HG03139 (cell line): ENCODE measurements around the gene CCDC15.
"Not testable (repeated sequence)": the region's sequence is repeated elsewhere in the genome, so short reads cannot be mapped to it uniquely, and the experiment has no call there.

ENCODE experiments used
- ATAC-seq: cut with Tn5 transposase; IDR thresholded peaks from one replicate; pipeline ENCODE4 v1.9.1; 2021; ENCODE audit not compliant: unreplicated experiment

The CCDC15 gene

GRCh38 chr11:124984512-124984854 lies 30.5 kb downstream of the CCDC15 start:
- no peak for ATAC-seq

GRCh38 chr11:124987096-124987495 lies 33.1 kb downstream of the CCDC15 start:
- ATAC-seq = no peak

GRCh38 chr11:124988063-124988462 lies 34.1 kb downstream of the CCDC15 start:
- ATAC-seq = no peak

- ATAC-seq = no peak
Observed at GRCh38 chr11:125001079-125001778, 47.2 kb downstream of the CCDC15 start.

GRCh38 chr11:125001849-125002248 lies 47.8 kb downstream of the CCDC15 start:
- no peak for ATAC-seq

- ATAC-seq = no peak
Observed at GRCh38 chr11:125005491-125005890, 51.5 kb downstream of the CCDC15 start.

- ATAC-seq = no peak
Observed at GRCh38 chr11:125016413-125016812, 62.4 kb downstream of the CCDC15 start.

GRCh38 chr11:125020342-125020741 lies 66.3 kb downstream of the CCDC15 start:
- no peak for ATAC-seq

- ATAC-seq = no peak
Observed at GRCh38 chr11:125022551-125022950, 68.5 kb downstream of the CCDC15 start.

- ATAC-seq = no peak
Observed at GRCh38 chr11:125025968-125026367, 72.0 kb downstream of the CCDC15 start.

- ATAC-seq = not testable (repeated sequence)
Observed at GRCh38 chr11:125029431-125029830, 75.4 kb downstream of the CCDC15 start.

- ATAC-seq = no peak
Observed at GRCh38 chr11:125036933-125037332, 82.9 kb downstream of the CCDC15 start.

- no peak for ATAC-seq
Observed at GRCh38 chr11:125049164-125049792, 95.3 kb downstream of the CCDC15 start.

GRCh38 chr11:125052047-125052446 lies 98.0 kb downstream of the CCDC15 start:
- no peak for ATAC-seq

GRCh38 chr11:125053167-125053566 lies 99.2 kb downstream of the CCDC15 start:
- no peak for ATAC-seq

- no peak for ATAC-seq
Observed at GRCh38 chr11:125055107-125055715, 101.2 kb downstream of the CCDC15 start.

- ATAC-seq = not testable (repeated sequence)
Observed at GRCh38 chr11:125056111-125056510, 102.1 kb downstream of the CCDC15 start.

- no peak for ATAC-seq
Observed at GRCh38 chr11:125056931-125057692, 103.1 kb downstream of the CCDC15 start.

- no peak for ATAC-seq
Observed at GRCh38 chr11:125057693-125058016, 103.7 kb downstream of the CCDC15 start.

- no peak for ATAC-seq
Observed at GRCh38 chr11:125061281-125061680, 107.3 kb downstream of the CCDC15 start.

GRCh38 chr11:125062218-125062930 lies 108.4 kb downstream of the CCDC15 start:
- no peak for ATAC-seq
